Endothelial cell of umbilical vein (primary cell): ENCODE measurements around the gene FBXO45. TPM values are rescaled to one million over a fixed set of nuclear protein-coding genes. Genes with fewer than 3 reads are reported as not detected.

Experiments
- BruUV-seq: library from RNA; stranded (reverse); fragments of 400-500 nt; replicated peaks from 2 replicates; lab custom pipeline; 2021; lab: Mats Ljungman, UMichigan
- CTCF ChIA-PET: fragments of 300-600, 350-600 bp; sonication (Branson Sonifier 250); formaldehyde crosslinking; loops from one replicate; lab custom pipeline; 2021; ENCODE audit warnings: antibody characterized with exemption, inconsistent platforms; lab: Charles Lee
- POLR2A ChIA-PET: fragments of 300-600, 350-600 bp; sonication (Branson Sonifier 250); formaldehyde crosslinking; loops from one replicate; lab custom pipeline; 2021; ENCODE audit warnings: antibody characterized with exemption, inconsistent platforms; lab: Charles Lee
- DNase-seq: peaks from one replicate; pipeline ENCODE4 v3.0.0-alpha.2; 2011; ENCODE audit warnings: low read depth, low spot score
- FAIRE-seq: peaks from 2 replicates; lab custom pipeline; 2011; peaks lifted over from hg19 to GRCh38; lab: Jason Lieb, UNC
- H2AFZ ChIP-seq: 2 replicates; pipeline ENCODE4 v1.6.0; 2012; ENCODE audit warnings: low read depth, low read length, control low read depth, inconsistent platforms
- H3K27ac ChIP-seq: 2 replicates; pipeline ENCODE4 v1.5.1; 2011; ENCODE audit warnings: low read depth, mild to moderate bottlenecking, control low read depth, low read length, moderate library complexity; ENCODE audit not compliant: insufficient read depth
- H3K27me3 ChIP-seq, 2 experiments: 2 replicates each; pipeline versions ENCODE4 v1.6.0 to v1.6.1; 2011; ENCODE audit warnings: low read length in 2 of 2, mixed read lengths in 1 of 2; ENCODE audit not compliant: control insufficient read depth in 2 of 2, insufficient read depth in 2 of 2
- H3K36me3 ChIP-seq, 2 experiments: 2 replicates in 1 of 2; 3 replicates in 1 of 2; pipeline ENCODE4 v1.5.1; 2011; ENCODE audit warnings: low read length in 2 of 2, mild to moderate bottlenecking in 1 of 2, moderate library complexity in 1 of 2; ENCODE audit not compliant: control insufficient read depth in 2 of 2, insufficient read depth in 2 of 2; ENCODE audit errors: extremely low read depth in 1 of 2
- H3K4me1 ChIP-seq: 3 replicates; pipeline ENCODE4 v1.5.1; 2011; ENCODE audit warnings: mild to moderate bottlenecking, low read length; ENCODE audit not compliant: control insufficient read depth, insufficient read depth; ENCODE audit errors: extremely low read depth
- H3K4me2 ChIP-seq: 2 replicates; pipeline ENCODE4 v1.6.1; 2011; ENCODE audit warnings: low read length, control low read depth, mixed read lengths; ENCODE audit not compliant: insufficient read depth
- H3K4me3 ChIP-seq, 3 experiments: fragments of 200-600 bp in 1 of 3; sonication (generic), shearing (Covaris generic) in 1 of 3; replicated peaks in 1 of 3; 2 replicates each; pipeline ENCODE4 v1.5.1; 2011 to 2016; ENCODE audit warnings: control low read depth in 3 of 3, low read length in 3 of 3, mild to moderate bottlenecking in 2 of 3, inconsistent platforms in 1 of 3, low read depth in 1 of 3, moderate library complexity in 1 of 3; ENCODE audit not compliant: insufficient read depth in 1 of 3
- H3K79me2 ChIP-seq: 2 replicates; pipeline ENCODE4 v1.6.0; 2012; ENCODE audit warnings: low read length, inconsistent platforms; ENCODE audit not compliant: control insufficient read depth, insufficient read depth
- H3K9ac ChIP-seq: replicated peaks from 2 replicates; pipeline ENCODE3; 2011; ENCODE audit warnings: low read length, control low read depth; ENCODE audit not compliant: insufficient read depth; ENCODE audit errors: extremely low read depth
- H3K9me1 ChIP-seq: replicated peaks from 3 replicates; pipeline ENCODE4 v1.6.0; 2011; ENCODE audit warnings: mild to moderate bottlenecking, low read length; ENCODE audit not compliant: control insufficient read depth, insufficient read depth; ENCODE audit errors: extremely low read depth
- H3K9me3 ChIP-seq: replicated peaks from 2 replicates; pipeline ENCODE4 v1.5.1; 2012; ENCODE audit warnings: low read length, inconsistent platforms; ENCODE audit not compliant: control insufficient read depth, insufficient read depth
- H4K20me1 ChIP-seq: replicated peaks from 2 replicates; pipeline ENCODE3; 2011; ENCODE audit warnings: mild to moderate bottlenecking, low read length; ENCODE audit not compliant: control insufficient read depth, insufficient read depth; ENCODE audit errors: extremely low read depth
- EZH2 ChIP-seq: IDR thresholded peaks from 2 replicates; pipeline ENCODE4 v1.6.1; 2012; ENCODE audit warnings: borderline replicate concordance, low read depth, mild to moderate bottlenecking, moderate library complexity, low read length, inconsistent platforms; ENCODE audit not compliant: severe bottlenecking
- FOS ChIP-seq: IDR thresholded peaks from 2 replicates; pipeline ENCODE4 v1.6.1; 2011; ENCODE audit warnings: mild to moderate bottlenecking, low read length, moderate library complexity, borderline replicate concordance; ENCODE audit not compliant: insufficient read depth
- GATA2 ChIP-seq: IDR thresholded peaks from 2 replicates; pipeline ENCODE4 v1.7.0; 2011; ENCODE audit warnings: low read depth, mild to moderate bottlenecking, moderate library complexity, mixed read lengths, low read length; ENCODE audit not compliant: insufficient read length, insufficient read depth
- JUN ChIP-seq: IDR thresholded peaks from 2 replicates; pipeline ENCODE4 v1.6.1; 2011; ENCODE audit warnings: borderline replicate concordance, low read depth; ENCODE audit not compliant: insufficient read length, insufficient read depth
- MYC ChIP-seq: IDR thresholded peaks from one replicate; pipeline ENCODE4 v1.6.1; 2011; ENCODE audit warnings: mild to moderate bottlenecking, low read depth, low read length
- POLR2A ChIP-seq: IDR thresholded peaks from 2 replicates; pipeline ENCODE4 v1.6.1; 2012; ENCODE audit warnings: low read depth, mild to moderate bottlenecking, control low read depth, low read length
- POLR2AphosphoS5 ChIP-seq: IDR thresholded peaks from 2 replicates; pipeline ENCODE4 v1.6.1; 2012; ENCODE audit warnings: low read depth, mild to moderate bottlenecking, control low read depth, low read length, moderate library complexity; ENCODE audit not compliant: insufficient read depth
- dilution Hi-C: fragments of 300-500 bp; cut with MboI; formaldehyde crosslinking; loops from one replicate; pipeline ENCODE4 v1.15.0; 2019; ENCODE audit warnings: low sequenced_read_pairs; ENCODE audit not compliant: extremely low pct_ligation_motif_present
- intact Hi-C: fragments of 100-400 bp; cut with micrococcal nuclease; formaldehyde crosslinking; loops from one replicate; pipeline ENCODE4 v1.10.0; 2022
- polyA plus RNA-seq, 4 experiments: library from polyadenylated mRNA; depleted of rRNA in 3 of 4; stranded (reverse) in 3 of 4; unstranded in 1 of 4; fragments of >200 nt; gene quantifications; 2 replicates each; pipeline versions ENCODE4 v1.2.1 to v1.2.3, GENCODE V29; 2011 to 2012; ENCODE audit warnings: missing spikeins in 1 of 4
- total RNA-seq: library from RNA; stranded (reverse); gene quantifications from 2 replicates; pipeline ENCODE4 v1.2.3, GENCODE V29; 2021
- TF ChIP-seq, protein P1 (sequence below): IDR thresholded peaks from 2 replicates; pipeline ENCODE4 v1.6.1; 2011; ENCODE audit not compliant: insufficient read depth, insufficient read length
- TF ChIP-seq, protein P2 (sequence below), 2 donors: IDR thresholded peaks; 1 replicate in 1 of 2; 2 replicates in 1 of 2; pipeline ENCODE4 v1.5.1; 2011; ENCODE audit warnings: low read length in 2 of 2, mild to moderate bottlenecking in 2 of 2, moderate library complexity in 2 of 2, control low read depth in 1 of 2, inconsistent platforms in 1 of 2, low read depth in 1 of 2; ENCODE audit not compliant: insufficient read depth in 1 of 2; ENCODE audit errors: extremely low read depth in 1 of 2

Gene FBXO45
- total and polyA plus RNA-seq, 2 donors (not counting 3 experiments of a cell fraction or from before 2014, with no cell fraction given): 3.5 to 12.4 TPM

DNA sequence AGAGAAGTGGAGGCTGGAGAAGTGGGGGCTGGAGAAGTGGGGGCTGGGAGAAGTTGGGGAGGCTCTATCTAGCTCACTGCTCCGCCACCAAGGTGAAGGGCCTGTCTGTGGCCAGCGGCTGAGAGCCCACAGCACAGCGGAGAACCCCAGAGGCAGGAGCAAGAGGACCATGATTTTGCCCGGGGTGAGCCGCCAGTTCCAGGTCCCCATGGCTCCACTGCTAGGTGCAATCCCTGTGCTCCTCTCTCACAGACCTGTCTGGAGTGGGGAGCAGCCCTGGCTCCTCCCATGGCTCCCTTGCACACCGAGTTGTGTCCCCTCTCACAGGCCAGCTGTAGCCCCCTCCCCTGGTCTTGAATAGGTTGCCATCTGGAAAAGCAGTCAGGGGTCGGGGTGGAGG is 66.4 kb downstream of the FBXO45 start:
- no peak overlapping the region for H2AFZ ChIP-seq
- ChIA-PET CTCF (interaction anchor here (1.3 kb wide), 1 partner anchor 25 kb away, joined by 4 read pairs; no protein-coding TSS in a partner anchor), POLR2A (no interaction called here)
- peaks cover 6% of the 10 kb centered on the region for H3K4me1 ChIP-seq
- no peaks in the 10 kb centered on the region for H3K9me3 ChIP-seq
- DNase-seq (no peak), FAIRE-seq (no peak)
- no peaks in the 10 kb centered on the region for H3K36me3 ChIP-seq
- H4K20me1 ChIP-seq: no peaks in the 10 kb centered on the region
- H3K4me3 ChIP-seq: no peak overlapping the region
- dilution Hi-C loops: no loop called here
- TF ChIP-seq POLR2A (no peak), POLR2AphosphoS5 (no peak), MYC (no peak), FOS (no peak), JUN (no peak), EZH2 (no peak), GATA2 (no peak)
- TF ChIP-seq, protein P1, sequence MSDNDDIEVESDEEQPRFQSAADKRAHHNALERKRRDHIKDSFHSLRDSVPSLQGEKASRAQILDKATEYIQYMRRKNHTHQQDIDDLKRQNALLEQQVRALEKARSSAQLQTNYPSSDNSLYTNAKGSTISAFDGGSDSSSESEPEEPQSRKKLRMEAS: no peak
- TF ChIP-seq, protein P2, sequence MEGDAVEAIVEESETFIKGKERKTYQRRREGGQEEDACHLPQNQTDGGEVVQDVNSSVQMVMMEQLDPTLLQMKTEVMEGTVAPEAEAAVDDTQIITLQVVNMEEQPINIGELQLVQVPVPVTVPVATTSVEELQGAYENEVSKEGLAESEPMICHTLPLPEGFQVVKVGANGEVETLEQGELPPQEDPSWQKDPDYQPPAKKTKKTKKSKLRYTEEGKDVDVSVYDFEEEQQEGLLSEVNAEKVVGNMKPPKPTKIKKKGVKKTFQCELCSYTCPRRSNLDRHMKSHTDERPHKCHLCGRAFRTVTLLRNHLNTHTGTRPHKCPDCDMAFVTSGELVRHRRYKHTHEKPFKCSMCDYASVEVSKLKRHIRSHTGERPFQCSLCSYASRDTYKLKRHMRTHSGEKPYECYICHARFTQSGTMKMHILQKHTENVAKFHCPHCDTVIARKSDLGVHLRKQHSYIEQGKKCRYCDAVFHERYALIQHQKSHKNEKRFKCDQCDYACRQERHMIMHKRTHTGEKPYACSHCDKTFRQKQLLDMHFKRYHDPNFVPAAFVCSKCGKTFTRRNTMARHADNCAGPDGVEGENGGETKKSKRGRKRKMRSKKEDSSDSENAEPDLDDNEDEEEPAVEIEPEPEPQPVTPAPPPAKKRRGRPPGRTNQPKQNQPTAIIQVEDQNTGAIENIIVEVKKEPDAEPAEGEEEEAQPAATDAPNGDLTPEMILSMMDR (IDR thresholded peaks at IDR 0.05; ENCODE audit: extremely low read depth in 1 of 2, insufficient read depth in 1 of 2, low read depth in 1 of 2, low read length in 2 of 2): no peak
- no peak overlapping the region for H3K4me2 ChIP-seq
- no peak overlapping the region for H3K27ac ChIP-seq
- no peaks in the 10 kb centered on the region for H3K9me1 ChIP-seq
- intact Hi-C loops: no loop called here
- no TSS peak for BruUV-seq
- peaks cover 0 to 3% of the 10 kb centered on the region in 2 experiments for H3K27me3 ChIP-seq
- H3K79me2 ChIP-seq: no peaks in the 10 kb centered on the region
- no peak overlapping the region for H3K9ac ChIP-seq
